T47D (cell line): ENCODE data around the gene CACNG8.

ENCODE experiments used
- DNase-seq, 2 experiments: peaks; one replicate each; pipeline versions ENCODE4 v3.0.0 to v3.0.0-alpha.2; 2011 to 2012; ENCODE audit warnings: low read depth in 1 of 2, low spot score in 1 of 2
- JUND ChIP-seq: IDR thresholded peaks from 2 replicates; pipeline ENCODE4 v1.6.1; 2012; ENCODE audit warnings: low read depth
- in situ Hi-C: cut with HindIII; loops from 2 replicates; pipeline ENCODE4 v1.10.0; 2016; ENCODE audit warnings: low sequenced_read_pairs, low pct_unique_long_range_greater_than_20kb

The CACNG8 gene

GRCh38 chr19:54011507-54012211 is 48.9 kb downstream of the CACNG8 start:
- in situ Hi-C loops: no loop called here
- DNase-seq: no peak

GRCh38 chr19:54013866-54014265 is 51.1 kb downstream of the CACNG8 start:
- no peak for DNase-seq
- in situ Hi-C loops: no loop called here
- TF ChIP-seq JUND: no peak

More at GRCh38 chr19:54011507-54012211, 48.9 kb downstream of the CACNG8 start:
- TF ChIP-seq JUND: no peak

GRCh38 chr19:54014920-54015560 is 52.3 kb downstream of the CACNG8 start:
- in situ Hi-C loops: no loop called here
- TF ChIP-seq JUND: no peak
- DNase-seq: no peak

GRCh38 chr19:54017261-54017660 is 54.5 kb downstream of the CACNG8 start:
- TF ChIP-seq JUND: no peak
- in situ Hi-C loops: no loop called here
- no peak for DNase-seq

- DNase-seq: no peak
- in situ Hi-C loops: no loop called here
- TF ChIP-seq JUND: no peak
Measured at GRCh38 chr19:54021363-54021762, 58.6 kb downstream of the CACNG8 start.

- TF ChIP-seq JUND: no peak
- in situ Hi-C loops: no loop called here
- DNase-seq: no peak
Measured at GRCh38 chr19:54021932-54022331, 59.2 kb downstream of the CACNG8 start.

GRCh38 chr19:54023191-54023590 is 60.5 kb downstream of the CACNG8 start:
- DNase-seq: no peak
- no peak for TF ChIP-seq JUND
- in situ Hi-C loops: no loop called here

GRCh38 chr19:54024660-54025059 is 61.9 kb downstream of the CACNG8 start:
- no peak for DNase-seq
- in situ Hi-C loops: no loop called here
- TF ChIP-seq JUND: no peak

- in situ Hi-C loops: no loop called here
- DNase-seq: no peak
- TF ChIP-seq JUND: no peak
Measured at GRCh38 chr19:54026656-54027055, 63.9 kb downstream of the CACNG8 start.

GRCh38 chr19:54029301-54029700 is 66.6 kb downstream of the CACNG8 start:
- TF ChIP-seq JUND: no peak
- in situ Hi-C loops: no loop called here
- no peak for DNase-seq

GRCh38 chr19:54029930-54030490 is 67.3 kb downstream of the CACNG8 start:
- no peak for TF ChIP-seq JUND
- peak; percentile 33 to 85 for DNase-seq
- in situ Hi-C loops: no loop called here

- in situ Hi-C loops: no loop called here
- no peak for TF ChIP-seq JUND
- no peak for DNase-seq
Measured at GRCh38 chr19:54030895-54031586, 68.3 kb downstream of the CACNG8 start.
